GM21825 (cell line): ENCODE measurements around the gene HIPK1.
"Not testable (repeated sequence)": the region's sequence is repeated elsewhere in the genome, so short reads cannot be mapped to it uniquely, and the experiment has no call there.

Source experiments
- ATAC-seq: cut with Tn5 transposase; IDR thresholded peaks from one replicate; pipeline ENCODE4 v1.9.1; 2021; ENCODE audit warnings: mild to moderate bottlenecking, moderate library complexity; ENCODE audit not compliant: unreplicated experiment

HIPK1 gene

GRCh38 chr1:113943028-113943811 lies 14.1 kb downstream of the HIPK1 start:
- ATAC-seq: no peak

DNA sequence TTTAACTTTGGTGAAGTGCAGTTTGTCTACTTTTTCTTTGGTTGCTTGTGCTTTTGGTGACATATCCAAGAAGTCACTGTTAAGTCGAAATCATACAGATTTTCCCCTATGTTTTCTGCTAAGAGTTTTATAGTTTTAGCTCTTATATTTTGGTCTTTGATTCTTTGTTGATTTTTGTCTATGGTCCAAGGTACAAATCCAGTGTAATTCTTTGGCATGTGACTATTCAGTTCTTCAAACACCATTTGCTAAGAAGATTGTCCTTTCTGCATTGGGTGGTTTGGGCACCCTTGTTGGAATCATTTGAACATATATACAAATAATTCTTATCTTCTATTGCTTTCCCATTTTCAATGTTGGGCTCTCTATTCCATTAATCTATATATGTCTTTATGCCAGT lies 16.2 kb downstream of the HIPK1 start:
- no peak for ATAC-seq

DNA sequence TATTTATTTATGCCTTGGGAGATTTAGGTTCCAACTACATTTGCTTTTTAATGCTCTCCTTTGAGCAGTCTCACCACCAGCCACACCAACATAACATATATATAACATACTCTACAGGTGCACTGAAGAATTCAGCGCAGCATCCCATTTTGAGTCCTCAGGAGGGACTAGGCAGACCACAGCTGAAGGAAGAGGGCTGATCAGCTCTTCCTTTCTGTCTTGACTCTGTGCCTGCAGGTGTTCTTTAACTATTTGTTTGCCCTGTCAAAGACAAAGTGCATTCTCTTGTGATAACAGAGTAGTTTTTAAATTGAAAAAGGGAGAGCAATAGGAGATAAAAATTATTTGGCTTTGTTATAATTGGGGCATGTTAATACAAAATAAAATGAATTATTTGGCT lies 17.0 kb downstream of the HIPK1 start:
- ATAC-seq: no peak

DNA sequence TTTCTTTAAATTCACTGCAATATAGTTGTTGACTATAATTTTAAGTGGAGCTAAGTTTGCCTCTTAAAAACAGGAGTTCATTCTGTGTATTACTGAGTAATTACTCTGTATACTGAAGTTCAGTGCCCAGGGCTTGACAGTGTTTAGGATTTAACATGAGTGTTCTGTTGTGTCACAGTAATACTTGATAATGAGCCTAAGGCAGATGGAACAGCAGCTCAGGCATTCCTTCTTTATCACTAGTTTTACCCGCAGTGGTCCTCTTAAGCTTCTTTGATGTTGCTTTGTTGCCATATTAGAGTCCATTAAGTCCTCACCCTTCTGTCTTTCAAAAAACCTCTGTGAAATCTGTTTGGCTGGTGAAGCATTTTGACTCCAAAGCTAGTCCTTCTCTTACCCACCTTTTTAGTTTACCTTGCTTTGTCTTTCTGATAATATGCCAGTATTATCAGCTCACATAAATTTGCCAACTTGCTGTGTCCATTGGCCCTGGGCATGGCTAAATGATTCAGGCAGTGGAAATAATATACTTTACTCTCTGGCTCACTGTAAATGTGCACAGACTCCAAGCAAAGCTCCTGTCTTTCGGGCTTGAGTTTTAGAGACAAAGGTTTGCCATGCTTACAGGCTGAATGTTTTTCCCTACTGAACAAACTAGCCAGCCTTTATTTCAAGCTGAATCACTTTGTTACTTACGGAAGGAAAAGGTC lies 17.7 kb downstream of the HIPK1 start:
- no peak for ATAC-seq

DNA sequence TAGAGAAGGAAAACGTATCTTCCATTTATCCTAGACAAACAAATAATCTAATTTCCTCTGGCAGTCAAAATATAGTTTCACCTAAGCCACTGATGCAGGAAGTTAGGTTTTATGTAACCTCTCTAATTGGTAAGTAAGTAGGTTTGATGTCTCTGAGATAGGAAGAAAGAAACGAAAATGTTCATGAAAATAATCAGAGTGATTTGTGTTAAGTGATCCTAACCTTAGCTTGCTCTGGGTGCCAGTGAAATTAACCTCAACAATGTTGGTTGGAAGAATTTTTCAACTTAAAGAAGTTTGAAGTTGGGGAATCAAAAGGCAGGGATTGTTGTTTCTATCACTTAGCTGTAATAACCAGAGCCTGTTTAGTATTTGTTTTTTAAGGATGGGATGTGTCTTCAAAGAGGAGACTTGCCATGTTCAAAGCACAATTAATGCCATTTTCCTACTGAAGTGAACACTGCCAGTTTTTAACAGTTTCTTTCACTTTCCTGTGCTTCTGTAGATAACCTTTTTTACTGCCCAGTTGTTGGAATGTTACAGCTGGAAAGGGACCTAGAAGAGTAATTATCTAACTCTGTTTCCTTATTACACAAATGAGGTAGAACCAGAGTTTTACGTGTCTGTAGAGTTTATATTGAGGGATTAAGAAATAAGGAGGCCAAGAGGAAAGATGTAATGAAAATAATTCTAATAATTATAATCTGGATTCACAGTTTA lies 18.4 kb downstream of the HIPK1 start:
- ATAC-seq: no peak

- ATAC-seq: not testable (repeated sequence)
Measured at GRCh38 chr1:113948151-113948550, 19.0 kb downstream of the HIPK1 start.

DNA sequence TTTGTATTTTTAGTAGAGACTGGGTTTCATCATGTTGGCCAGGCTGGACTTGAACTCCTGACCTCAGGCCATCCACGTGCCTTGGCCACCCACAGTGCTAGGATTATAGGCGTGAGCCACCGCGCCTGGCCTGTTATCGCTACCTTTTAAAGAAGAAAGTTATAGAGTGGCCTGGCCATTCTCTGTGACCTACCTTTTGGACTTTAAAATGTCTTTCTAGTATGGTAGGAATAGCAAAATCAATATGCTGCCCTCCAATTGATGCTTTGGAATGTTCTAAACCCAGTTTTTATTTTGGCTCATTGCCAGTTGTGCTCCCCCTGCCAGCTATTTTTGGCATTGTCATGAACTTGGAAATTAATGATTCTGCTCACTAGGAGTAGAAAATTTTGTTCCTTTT lies 19.9 kb downstream of the HIPK1 start:
- ATAC-seq: no peak

GRCh38 chr1:113950908-113951307 lies 21.8 kb downstream of the HIPK1 start:
- no peak for ATAC-seq

DNA sequence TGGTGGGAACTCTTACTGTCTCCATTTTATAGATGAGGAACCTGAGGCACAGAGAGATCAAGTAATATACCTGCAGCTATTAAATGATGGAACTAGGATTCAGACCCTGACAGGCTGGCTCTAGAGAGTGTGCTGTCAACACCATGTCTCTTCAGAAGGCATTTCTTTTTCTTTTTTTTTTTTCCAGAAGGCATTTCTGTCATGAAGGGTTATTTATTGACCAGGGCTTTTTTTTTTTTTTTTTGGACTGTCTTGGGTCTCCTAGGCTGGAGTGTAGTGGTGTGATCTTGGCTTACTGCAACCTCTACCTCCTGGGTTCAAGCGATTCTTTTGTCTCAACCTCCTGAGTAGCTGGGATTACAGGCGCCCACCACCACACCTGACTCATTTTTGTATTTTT lies 22.6 kb downstream of the HIPK1 start:
- ATAC-seq: no peak

DNA sequence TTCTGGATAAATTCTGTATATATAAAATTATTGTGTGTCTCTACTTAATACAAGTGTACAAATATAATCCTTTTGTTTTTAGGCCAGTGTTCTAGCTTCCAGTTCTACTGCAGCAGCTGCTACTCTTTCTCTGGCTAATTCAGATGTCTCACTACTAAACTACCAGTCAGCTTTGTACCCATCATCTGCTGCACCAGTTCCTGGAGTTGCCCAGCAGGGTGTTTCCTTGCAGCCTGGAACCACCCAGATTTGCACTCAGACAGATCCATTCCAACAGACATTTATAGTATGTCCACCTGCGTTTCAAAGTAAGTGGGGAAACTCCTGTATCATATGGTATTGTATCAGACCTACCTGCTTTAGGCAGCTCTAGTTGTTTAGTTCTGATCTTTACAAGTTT lies 28.9 kb downstream of the HIPK1 start:
- no peak for ATAC-seq

DNA sequence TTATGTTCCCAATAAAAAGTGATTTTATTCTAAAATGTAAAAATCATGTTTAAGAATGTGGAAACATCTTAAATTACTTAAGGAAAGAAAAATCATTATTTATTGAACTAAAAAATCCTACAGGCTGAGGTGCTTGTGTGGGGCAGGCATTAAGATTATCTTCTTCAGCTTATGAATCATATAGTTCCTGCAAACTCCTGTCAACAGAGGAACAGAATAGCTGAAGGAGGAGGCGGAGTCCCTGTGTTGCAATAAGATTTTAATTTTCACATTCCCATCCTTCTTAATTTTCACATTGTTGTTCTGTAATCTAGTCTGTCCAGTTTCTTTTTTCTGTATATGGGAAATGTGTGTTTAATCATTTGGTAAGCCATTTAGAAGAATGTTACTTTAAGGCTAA lies 29.6 kb downstream of the HIPK1 start:
- ATAC-seq: no peak

GRCh38 chr1:113963281-113963906 lies 34.3 kb downstream of the HIPK1 start:
- no peak for ATAC-seq

DNA sequence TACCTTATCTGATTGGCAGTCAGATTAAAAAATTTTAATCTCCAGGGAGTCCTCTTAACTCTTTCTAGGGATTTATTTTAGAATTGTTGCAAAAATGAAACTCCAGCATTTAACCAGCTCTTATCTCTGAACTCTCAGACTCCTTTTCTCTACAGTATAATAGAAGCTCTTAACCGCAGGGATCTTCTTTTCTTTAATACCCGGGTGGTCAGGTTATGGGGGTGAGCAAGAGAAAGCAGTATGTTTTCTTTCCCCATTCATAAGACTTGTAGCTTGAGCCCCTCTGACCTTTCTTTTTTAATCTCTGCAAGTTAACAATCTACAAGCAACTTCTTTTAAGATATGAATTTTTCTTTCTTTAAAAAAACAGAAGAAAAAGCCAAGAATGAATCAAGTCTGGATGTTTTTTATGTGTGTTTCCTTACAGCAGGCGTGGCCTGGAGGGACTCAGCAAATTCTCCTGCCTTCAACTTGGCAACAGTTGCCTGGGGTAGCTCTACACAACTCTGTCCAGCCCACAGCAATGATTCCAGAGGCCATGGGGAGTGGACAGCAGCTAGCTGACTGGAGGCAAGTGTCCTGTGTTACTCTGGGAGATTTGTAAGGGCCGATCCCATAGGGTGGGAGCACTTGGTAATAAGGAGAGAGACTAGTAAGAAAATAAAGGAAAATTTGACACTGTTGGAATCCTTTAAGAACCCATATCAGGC lies 36.7 kb downstream of the HIPK1 start:
- no peak for ATAC-seq

- no peak for ATAC-seq
Measured at GRCh38 chr1:113972954-113973353, 43.8 kb downstream of the HIPK1 start.

- ATAC-seq: no peak
Measured at GRCh38 chr1:113975211-113975895, 46.2 kb downstream of the HIPK1 start.

DNA sequence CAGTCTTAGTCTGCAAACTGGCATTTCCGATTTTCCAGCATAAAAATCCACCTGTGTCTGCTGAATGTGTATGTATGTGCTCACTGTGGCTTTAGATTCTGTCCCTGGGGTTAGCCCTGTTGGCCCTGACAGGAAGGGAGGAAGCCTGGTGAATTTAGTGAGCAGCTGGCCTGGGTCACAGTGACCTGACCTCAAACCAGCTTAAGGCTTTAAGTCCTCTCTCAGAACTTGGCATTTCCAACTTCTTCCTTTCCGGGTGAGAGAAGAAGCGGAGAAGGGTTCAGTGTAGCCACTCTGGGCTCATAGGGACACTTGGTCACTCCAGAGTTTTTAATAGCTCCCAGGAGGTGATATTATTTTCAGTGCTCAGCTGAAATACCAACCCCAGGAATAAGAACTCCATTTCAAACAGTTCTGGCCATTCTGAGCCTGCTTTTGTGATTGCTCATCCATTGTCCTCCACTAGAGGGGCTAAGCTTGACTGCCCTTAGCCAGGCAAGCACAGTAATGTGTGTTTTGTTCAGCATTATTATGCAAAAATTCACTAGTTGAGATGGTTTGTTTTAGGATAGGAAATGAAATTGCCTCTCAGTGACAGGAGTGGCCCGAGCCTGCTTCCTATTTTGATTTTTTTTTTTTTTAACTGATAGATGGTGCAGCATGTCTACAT lies 47.6 kb downstream of the HIPK1 start:
- no peak for ATAC-seq

- no peak for ATAC-seq
Measured at GRCh38 chr1:113977906-113978305, 48.8 kb downstream of the HIPK1 start.

GRCh38 chr1:113978863-113979702 lies 50.0 kb downstream of the HIPK1 start, which contains the start of gene OLFML3:
OLFML3 (plus strand) TSS chr1:113979474; CDS start chr1:113979517, 43 bp downstream.
- ATAC-seq: no peak

DNA sequence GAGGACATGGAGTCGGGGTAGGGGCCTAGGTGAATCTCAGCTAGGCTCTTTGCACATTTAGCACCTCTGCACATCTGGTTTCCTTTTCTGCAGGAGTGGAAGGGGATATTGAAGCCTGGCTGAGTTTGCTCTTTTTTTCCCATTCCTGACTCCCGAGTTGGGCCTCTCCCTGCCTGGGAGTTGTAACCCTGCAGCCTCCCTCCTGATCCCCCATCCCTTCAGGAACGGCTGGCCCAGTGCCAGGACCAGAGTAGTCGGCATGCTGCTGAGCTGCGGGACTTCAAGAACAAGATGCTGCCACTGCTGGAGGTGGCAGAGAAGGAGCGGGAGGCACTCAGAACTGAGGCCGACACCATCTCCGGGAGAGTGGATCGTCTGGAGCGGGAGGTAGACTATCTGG lies 51.0 kb downstream of the HIPK1 start:
- no peak for ATAC-seq
